Brain microvascular endothelial cell (primary cell): ENCODE measurements around the gene IL1RL2.

Experiments used
- DNase-seq: peaks from one replicate; pipeline ENCODE4 v3.0.0-alpha.2; 2020
- H3K27ac ChIP-seq: fragments of 250-450 bp; sonication (Bioruptor Pico); 2 replicates; pipeline ENCODE4 v1.5.1; 2020; ENCODE audit warnings: mild to moderate bottlenecking, moderate library complexity
- H3K27me3 ChIP-seq: fragments of 250-450 bp; sonication (Bioruptor Pico); replicated peaks from 2 replicates; pipeline ENCODE4 v1.5.1; 2020; ENCODE audit warnings: mild to moderate bottlenecking
- H3K36me3 ChIP-seq: fragments of 250-450 bp; sonication (Bioruptor Pico); replicated peaks from 2 replicates; pipeline ENCODE4 v1.5.1; 2020; ENCODE audit warnings: mild to moderate bottlenecking
- H3K4me3 ChIP-seq: 2 replicates; pipeline ENCODE4 v1.5.1; 2011; ENCODE audit warnings: low read depth, mild to moderate bottlenecking, control low read depth, low read length, moderate library complexity
- CTCF ChIP-seq: IDR thresholded peaks from 2 replicates; pipeline ENCODE4 v1.5.1; 2011; ENCODE audit warnings: low read depth, mild to moderate bottlenecking, moderate library complexity, low read length, control low read depth, inconsistent platforms; ENCODE audit errors: missing control alignments
- in situ Hi-C: cut with HindIII; loops from 2 replicates; pipeline ENCODE4 v1.10.0; 2017; ENCODE audit warnings: low sequenced_read_pairs, low pct_ligation_motif_present

The IL1RL2 gene

GRCh38 chr2:102258386-102259074, 71.7 kb downstream of the IL1RL2 start:
- Histone ChIP-seq H3K27me3 (no peaks in the 10 kb centered on the region), H3K27ac (peak overlapping the region; percentile 75), H3K4me3 (no peak overlapping the region), H3K36me3 (no peaks in the 10 kb centered on the region)
- peak; percentile 91 for DNase-seq
- TF ChIP-seq CTCF, result no peak
- in situ Hi-C loops, result no loop called here

GRCh38 chr2:102261467-102262135, 74.8 kb downstream of the IL1RL2 start:
- TF ChIP-seq CTCF, result no peak
- no peak overlapping the region for H3K27ac ChIP-seq
- in situ Hi-C loops, result no loop called here
- no peaks in the 10 kb centered on the region for H3K27me3 ChIP-seq
- DNase-seq, result no peak
- H3K36me3 ChIP-seq, result no peaks in the 10 kb centered on the region
- no peak overlapping the region for H3K4me3 ChIP-seq

- in situ Hi-C loops, result no loop called here
- Histone ChIP-seq H3K36me3 (no peaks in the 10 kb centered on the region), H3K4me3 (no peak overlapping the region), H3K27me3 (no peaks in the 10 kb centered on the region), H3K27ac (no peak overlapping the region)
- no peak for TF ChIP-seq CTCF
- no peak for DNase-seq
Measured at GRCh38 chr2:102262216-102263129, 75.7 kb downstream of the IL1RL2 start.

GRCh38 chr2:102264952-102265351, 78.1 kb downstream of the IL1RL2 start:
- no peak overlapping the region for H3K27ac ChIP-seq
- TF ChIP-seq CTCF, result no peak

GRCh38 chr2:102266204-102266603, 79.4 kb downstream of the IL1RL2 start:
- Histone ChIP-seq H3K4me3 (no peak overlapping the region), H3K27me3 (no peaks in the 10 kb centered on the region), H3K27ac (no peak overlapping the region), H3K36me3 (no peaks in the 10 kb centered on the region)
- in situ Hi-C loops, result no loop called here
- DNase-seq, result no peak
- no peak for TF ChIP-seq CTCF

More at GRCh38 chr2:102264952-102265351, 78.1 kb downstream of the IL1RL2 start:
- in situ Hi-C loops, result no loop called here
- H3K4me3 ChIP-seq, result no peak overlapping the region
- H3K36me3 ChIP-seq, result no peaks in the 10 kb centered on the region
- no peaks in the 10 kb centered on the region for H3K27me3 ChIP-seq
- no peak for DNase-seq
